ENCODE results near the gene PRKG1.

The PRKG1 gene

GRCh38 chr10:51934373-51934772 lies 860.1 kb downstream of the PRKG1 start:
- DNase-seq (no peak), ATAC-seq (replicated peaks) (no peak)
- H3K9me3 Mint-ChIP-seq: peaks cover 0 to 4% of the 10 kb centered on the region in 2 donors
- H3K27me3 Mint-ChIP-seq: no peaks in the 10 kb centered on the region
- H3K36me3 Mint-ChIP-seq (ENCODE audit: insufficient read depth): no peaks in the 10 kb centered on the region
- H3K4me3 Mint-ChIP-seq: no peak overlapping the region
- H3K4me1 Mint-ChIP-seq (ENCODE audit: low read depth in 2 of 2): no peaks in the 10 kb centered on the region
- H3K27ac Mint-ChIP-seq: no peak overlapping the region

- Mint-ChIP-seq H3K4me3 (no peak overlapping the region), H3K27ac (no peak overlapping the region), H3K9me3 (peaks cover 0 to 4% of the 10 kb centered on the region in 2 donors), H3K36me3 (ENCODE audit: insufficient read depth) (no peaks in the 10 kb centered on the region), H3K4me1 (ENCODE audit: low read depth in 2 of 2) (no peaks in the 10 kb centered on the region), H3K27me3 (no peaks in the 10 kb centered on the region)
- ATAC-seq (replicated peaks) (no peak), DNase-seq (no peak)
Observed at GRCh38 chr10:51935341-51935740, 861.1 kb downstream of the PRKG1 start.

- no peak overlapping the region for H3K4me3 Mint-ChIP-seq
- DNase-seq: no peak
- no peaks in the 10 kb centered on the region for H3K4me1 Mint-ChIP-seq (ENCODE audit: low read depth in 2 of 2)
- no peaks in the 10 kb centered on the region for H3K27me3 Mint-ChIP-seq
- H3K9me3 Mint-ChIP-seq: peaks cover 0 to 2% of the 10 kb centered on the region in 2 donors
- no peaks in the 10 kb centered on the region for H3K36me3 Mint-ChIP-seq (ENCODE audit: insufficient read depth)
- ATAC-seq (replicated peaks): no peak
- H3K27ac Mint-ChIP-seq: no peak overlapping the region
Observed at GRCh38 chr10:51937308-51938140, 863.2 kb downstream of the PRKG1 start.

- Mint-ChIP-seq H3K27ac (no peak overlapping the region), H3K9me3 (peaks cover 0 to 4% of the 10 kb centered on the region in 2 donors), H3K4me1 (ENCODE audit: low read depth in 2 of 2) (no peaks in the 10 kb centered on the region), H3K36me3 (ENCODE audit: insufficient read depth) (no peaks in the 10 kb centered on the region), H3K27me3 (no peaks in the 10 kb centered on the region), H3K4me3 (no peak overlapping the region)
- DNase-seq (no peak), ATAC-seq (replicated peaks) (no peak)
Observed at GRCh38 chr10:51950371-51950995, 876.2 kb downstream of the PRKG1 start.

- ATAC-seq (replicated peaks) (no peak), DNase-seq (no peak)
- H3K9me3 Mint-ChIP-seq: peaks cover 0 to 3% of the 10 kb centered on the region in 2 donors
- H3K27me3 Mint-ChIP-seq: no peaks in the 10 kb centered on the region
- no peak overlapping the region for H3K4me3 Mint-ChIP-seq
- H3K4me1 Mint-ChIP-seq (ENCODE audit: low read depth in 2 of 2): no peaks in the 10 kb centered on the region
- H3K36me3 Mint-ChIP-seq (ENCODE audit: insufficient read depth): no peaks in the 10 kb centered on the region
- no peak overlapping the region for H3K27ac Mint-ChIP-seq
Observed at GRCh38 chr10:51950996-51951555, 876.8 kb downstream of the PRKG1 start.

GRCh38 chr10:51951601-51952000 lies 877.3 kb downstream of the PRKG1 start:
- Mint-ChIP-seq H3K4me1 (ENCODE audit: low read depth in 2 of 2) (no peaks in the 10 kb centered on the region), H3K27me3 (no peaks in the 10 kb centered on the region), H3K36me3 (ENCODE audit: insufficient read depth) (no peaks in the 10 kb centered on the region), H3K9me3 (no peaks in the 10 kb centered on the region), H3K27ac (no peak overlapping the region), H3K4me3 (no peak overlapping the region)
- no peak for DNase-seq
- ATAC-seq (replicated peaks): no peak

- DNase-seq (no peak), ATAC-seq (replicated peaks) (no peak)
- Mint-ChIP-seq H3K4me1 (ENCODE audit: low read depth in 2 of 2) (no peaks in the 10 kb centered on the region), H3K9me3 (no peaks in the 10 kb centered on the region), H3K36me3 (ENCODE audit: insufficient read depth) (no peaks in the 10 kb centered on the region), H3K27me3 (no peaks in the 10 kb centered on the region), H3K4me3 (no peak overlapping the region), H3K27ac (no peak overlapping the region)
Observed at GRCh38 chr10:51952056-51952455, 877.8 kb downstream of the PRKG1 start.

- peaks cover 0 to 7% of the 10 kb centered on the region in 2 donors for H3K27me3 Mint-ChIP-seq
- ATAC-seq (replicated peaks) (no peak), DNase-seq (no peak)
- H3K9me3 Mint-ChIP-seq: no peaks in the 10 kb centered on the region
- H3K36me3 Mint-ChIP-seq (ENCODE audit: insufficient read depth): no peaks in the 10 kb centered on the region
- no peak overlapping the region for H3K27ac Mint-ChIP-seq
- no peaks in the 10 kb centered on the region for H3K4me1 Mint-ChIP-seq (ENCODE audit: low read depth in 2 of 2)
- H3K4me3 Mint-ChIP-seq: no peak overlapping the region
Observed at GRCh38 chr10:51955696-51956095, 881.4 kb downstream of the PRKG1 start.

- H3K9me3 Mint-ChIP-seq: no peaks in the 10 kb centered on the region
- ATAC-seq (replicated peaks): no peak
- peaks cover 0 to 7% of the 10 kb centered on the region in 2 donors for H3K27me3 Mint-ChIP-seq
- H3K27ac Mint-ChIP-seq: no peak overlapping the region
- no peaks in the 10 kb centered on the region for H3K4me1 Mint-ChIP-seq (ENCODE audit: low read depth in 2 of 2)
- no peak for DNase-seq
- no peak overlapping the region for H3K4me3 Mint-ChIP-seq
- no peaks in the 10 kb centered on the region for H3K36me3 Mint-ChIP-seq (ENCODE audit: insufficient read depth)
Observed at GRCh38 chr10:51956822-51957221, 882.5 kb downstream of the PRKG1 start.

GRCh38 chr10:51960494-51960895 lies 886.2 kb downstream of the PRKG1 start:
- H3K9me3 Mint-ChIP-seq: no peaks in the 10 kb centered on the region
- no peaks in the 10 kb centered on the region for H3K4me1 Mint-ChIP-seq (ENCODE audit: low read depth in 2 of 2)
- DNase-seq (no peak), ATAC-seq (replicated peaks) (no peak)
- H3K27ac Mint-ChIP-seq: no peak overlapping the region
- no peaks in the 10 kb centered on the region for H3K36me3 Mint-ChIP-seq (ENCODE audit: insufficient read depth)
- no peak overlapping the region for H3K4me3 Mint-ChIP-seq
- H3K27me3 Mint-ChIP-seq: peaks cover 6 to 7% of the 10 kb centered on the region in 2 donors

GRCh38 chr10:51961401-51961800 lies 887.1 kb downstream of the PRKG1 start:
- Mint-ChIP-seq H3K27me3 (peaks cover 6 to 7% of the 10 kb centered on the region in 2 donors), H3K4me3 (no peak overlapping the region), H3K27ac (no peak overlapping the region), H3K4me1 (ENCODE audit: low read depth in 2 of 2) (no peaks in the 10 kb centered on the region), H3K9me3 (no peaks in the 10 kb centered on the region), H3K36me3 (ENCODE audit: insufficient read depth) (no peaks in the 10 kb centered on the region)
- DNase-seq (no peak), ATAC-seq (replicated peaks) (no peak)

- H3K27me3 Mint-ChIP-seq: peaks cover 0 to 6% of the 10 kb centered on the region in 2 donors
- H3K36me3 Mint-ChIP-seq (ENCODE audit: insufficient read depth): no peaks in the 10 kb centered on the region
- no peak for DNase-seq
- H3K27ac Mint-ChIP-seq: no peak overlapping the region
- H3K9me3 Mint-ChIP-seq: peaks cover 4 to 7% of the 10 kb centered on the region in 2 donors
- no peaks in the 10 kb centered on the region for H3K4me1 Mint-ChIP-seq (ENCODE audit: low read depth in 2 of 2)
- H3K4me3 Mint-ChIP-seq: no peak overlapping the region
- ATAC-seq (replicated peaks): no peak
Observed at GRCh38 chr10:51964630-51965029, 890.3 kb downstream of the PRKG1 start.

GRCh38 chr10:51965451-51965850 lies 891.2 kb downstream of the PRKG1 start:
- Mint-ChIP-seq H3K9me3 (peaks cover 4 to 7% of the 10 kb centered on the region in 2 donors), H3K36me3 (ENCODE audit: insufficient read depth) (no peaks in the 10 kb centered on the region), H3K4me3 (no peak overlapping the region), H3K4me1 (ENCODE audit: low read depth in 2 of 2) (no peaks in the 10 kb centered on the region), H3K27me3 (peaks cover 0 to 6% of the 10 kb centered on the region in 2 donors), H3K27ac (no peak overlapping the region)
- ATAC-seq (replicated peaks): no peak
- no peak for DNase-seq

Measured in effector memory CD8-positive, alpha-beta T cell (primary cell).